Measurements from ENCODE around the gene CTTNBP2NL.

The CTTNBP2NL gene

DNA sequence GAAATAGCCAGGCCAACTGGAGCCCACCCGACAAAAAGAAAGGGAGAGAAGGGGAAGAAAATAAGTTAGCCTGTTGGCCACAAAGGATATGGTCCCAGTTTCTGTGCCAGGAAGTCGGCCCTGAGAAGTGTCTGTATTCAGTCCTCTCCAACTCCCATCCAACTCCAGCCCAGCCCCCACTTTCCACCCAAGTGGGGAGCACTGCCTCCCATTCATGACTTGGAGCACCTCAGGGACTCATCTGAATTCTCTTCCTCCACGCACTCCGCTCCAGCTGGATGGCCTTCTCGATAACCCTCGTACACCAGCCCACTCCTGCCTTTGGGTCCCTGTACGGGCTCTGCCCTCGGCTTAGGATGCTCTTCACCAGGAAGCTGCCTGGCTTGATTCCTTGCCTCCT is 110.7 kb downstream of the CTTNBP2NL start:
- no peak for DNase-seq

DNA sequence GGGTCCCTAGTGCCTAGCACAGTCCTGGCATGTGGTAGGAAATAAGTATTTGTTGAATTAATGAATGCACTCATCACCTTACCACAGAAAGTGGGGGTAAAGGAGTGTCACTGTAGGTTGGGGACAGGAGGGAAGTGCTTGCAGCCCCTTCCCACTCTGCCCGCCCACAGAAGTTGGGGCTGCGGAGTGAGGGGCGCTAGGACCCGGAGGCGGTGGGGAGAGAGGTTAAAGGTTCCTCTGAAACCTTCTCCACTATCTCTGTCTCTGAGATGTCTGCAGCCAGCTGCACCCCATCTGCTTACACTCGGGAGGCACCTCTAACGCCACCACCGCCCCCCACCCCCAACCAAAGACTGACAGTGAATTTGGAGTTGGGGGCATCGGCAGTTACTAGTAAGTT is 111.3 kb downstream of the CTTNBP2NL start:
- DNase-seq, result no peak

DNA sequence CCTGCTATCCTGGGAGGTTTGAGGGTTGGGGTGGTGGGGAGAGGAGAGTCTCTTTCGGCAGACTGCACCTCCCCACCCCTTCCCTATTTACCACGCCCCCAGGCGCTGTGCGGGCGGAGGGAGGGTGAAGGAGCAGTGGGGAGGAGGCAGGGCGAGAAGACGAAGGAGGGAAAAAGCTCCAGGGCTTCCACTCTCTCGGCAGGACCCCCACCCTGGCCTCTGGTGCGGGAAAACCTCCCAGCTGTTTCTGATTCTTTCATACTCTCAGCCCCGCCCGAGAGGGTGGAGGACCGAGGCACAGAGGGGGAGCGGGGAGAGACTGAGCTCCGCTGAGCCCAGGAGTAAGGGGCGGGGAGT is 111.9 kb downstream of the CTTNBP2NL start:
- peak; percentile 31 for DNase-seq

DNA sequence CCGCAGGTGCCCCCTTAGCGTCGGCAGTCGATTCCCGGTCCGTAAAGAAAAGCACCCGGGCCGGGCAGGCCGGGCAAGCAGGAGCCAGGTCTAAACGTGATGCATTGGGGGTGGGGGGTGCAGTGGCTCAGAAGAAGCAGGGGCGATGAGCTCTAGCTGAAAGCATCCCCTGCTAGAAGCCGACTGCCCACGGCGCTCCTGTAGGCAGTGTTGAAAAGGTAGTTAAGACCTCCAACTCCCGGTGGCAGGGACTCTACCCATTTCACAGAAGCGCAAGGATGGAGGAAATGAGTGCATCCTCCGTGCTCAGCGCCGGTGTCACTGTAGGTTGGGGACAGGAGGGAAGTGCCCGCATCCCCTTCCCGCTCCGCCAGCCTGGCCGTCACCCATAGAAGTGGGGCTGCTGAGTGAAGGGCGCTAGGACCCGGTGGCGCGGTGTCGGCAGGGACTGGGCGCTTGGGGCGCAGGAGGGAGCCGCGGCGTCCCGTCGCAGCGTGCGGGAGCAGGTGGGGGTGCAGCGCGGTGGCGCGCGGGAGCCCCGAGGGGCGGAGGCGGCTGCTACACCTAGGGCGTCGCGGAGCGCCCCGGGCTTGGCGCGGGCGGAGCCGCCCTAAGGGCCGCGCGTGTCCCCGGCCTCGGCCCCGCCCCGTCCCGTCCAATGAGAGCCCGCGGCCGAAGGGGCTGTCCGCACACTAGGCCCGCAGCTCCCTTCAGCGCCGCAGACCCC is 112.4 kb downstream of the CTTNBP2NL start, which contains the start of gene WNT2B:
Gene WNT2B, plus strand, starts transcription at position 688 of the 727 bp plus-strand sequence. CDS start 298 bp downstream, outside the sequence.
- peak; percentile 57 for DNase-seq

DNA sequence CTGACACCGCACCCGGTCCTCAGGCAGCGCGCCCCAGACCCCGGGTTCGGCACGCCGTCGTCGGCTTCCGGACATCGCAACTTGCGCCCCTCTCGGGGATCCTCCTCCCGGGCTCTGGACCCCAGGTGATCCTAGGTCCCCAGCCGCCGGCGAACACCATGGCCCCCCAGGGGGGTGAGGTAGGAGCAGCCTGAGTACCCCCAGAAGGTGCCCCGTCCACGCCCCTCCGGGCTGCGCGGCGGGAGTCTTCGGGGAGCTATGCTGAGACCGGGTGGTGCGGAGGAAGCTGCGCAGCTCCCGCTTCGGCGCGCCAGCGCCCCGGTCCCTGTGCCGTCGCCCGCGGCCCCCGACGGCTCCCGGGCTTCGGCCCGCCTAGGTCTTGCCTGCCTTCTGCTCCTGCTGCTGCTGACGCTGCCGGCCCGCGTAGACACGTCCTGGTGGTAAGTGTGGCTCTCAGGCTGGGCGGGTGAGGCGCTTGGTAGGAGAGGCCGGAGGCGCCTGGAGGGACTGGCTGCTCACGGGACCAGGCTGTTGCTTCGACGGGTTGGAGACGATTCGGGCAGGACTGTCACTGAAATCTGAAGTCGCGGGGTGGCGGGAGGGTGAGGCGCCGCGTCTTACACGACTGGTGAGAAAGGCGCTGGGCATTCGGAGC is 113.1 kb downstream of the CTTNBP2NL start:
- DNase-seq, result peak; percentile 67

DNA sequence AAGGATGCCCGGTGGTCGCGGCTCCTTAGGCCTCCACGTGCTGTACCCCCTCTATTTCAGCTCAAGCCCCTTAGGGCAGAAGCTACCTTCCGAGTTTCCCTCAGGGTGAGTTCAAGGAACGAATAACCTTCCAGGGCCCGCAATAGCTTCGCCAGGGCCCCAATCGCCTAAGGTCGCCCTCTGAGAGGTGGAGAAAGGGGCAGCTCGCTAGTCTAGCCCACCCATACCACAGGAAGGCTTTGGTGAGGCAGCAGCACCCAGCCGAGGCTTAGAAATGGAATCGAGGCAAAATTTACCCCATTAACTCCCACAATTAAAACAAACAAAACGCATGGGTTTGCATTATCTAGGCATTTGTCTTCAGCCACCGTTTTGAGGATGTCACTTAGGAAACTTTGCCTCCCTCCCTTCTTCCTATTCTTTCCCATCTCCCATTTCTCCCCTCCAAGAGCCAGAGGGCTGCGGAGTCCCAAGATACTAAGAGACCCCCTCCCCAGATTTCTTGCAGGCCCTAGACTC is 113.7 kb downstream of the CTTNBP2NL start:
- DNase-seq, result no peak

DNA sequence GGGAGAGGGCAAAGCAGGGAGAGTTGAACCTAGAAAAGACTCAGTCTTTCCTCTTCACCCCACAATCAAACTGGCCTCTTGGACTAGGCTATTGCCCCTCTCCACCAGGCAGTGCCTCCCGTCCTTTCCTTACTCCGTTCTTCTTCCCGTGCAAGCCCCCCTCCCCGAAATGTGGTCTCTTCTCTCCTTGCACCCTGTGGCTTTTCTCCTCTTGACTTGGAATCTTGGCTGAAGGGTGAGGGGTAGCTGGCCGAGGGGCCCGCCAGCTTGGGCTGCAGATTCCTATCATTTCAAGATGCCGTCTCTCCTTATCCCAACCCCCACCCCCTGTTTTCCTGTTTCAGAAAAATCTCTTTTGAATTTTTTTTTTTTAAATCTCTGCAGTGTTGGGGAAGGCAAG is 114.3 kb downstream of the CTTNBP2NL start:
- no peak for DNase-seq
